Hypothalamus (tissue), 51 donors: Measurements from ENCODE around the gene SPIN1.

Experiments
- DNase-seq, 51 donors: peaks; one replicate each; lab custom pipeline; 2025; lab: John Stamatoyannopoulos, UW

SPIN1 gene

DNA sequence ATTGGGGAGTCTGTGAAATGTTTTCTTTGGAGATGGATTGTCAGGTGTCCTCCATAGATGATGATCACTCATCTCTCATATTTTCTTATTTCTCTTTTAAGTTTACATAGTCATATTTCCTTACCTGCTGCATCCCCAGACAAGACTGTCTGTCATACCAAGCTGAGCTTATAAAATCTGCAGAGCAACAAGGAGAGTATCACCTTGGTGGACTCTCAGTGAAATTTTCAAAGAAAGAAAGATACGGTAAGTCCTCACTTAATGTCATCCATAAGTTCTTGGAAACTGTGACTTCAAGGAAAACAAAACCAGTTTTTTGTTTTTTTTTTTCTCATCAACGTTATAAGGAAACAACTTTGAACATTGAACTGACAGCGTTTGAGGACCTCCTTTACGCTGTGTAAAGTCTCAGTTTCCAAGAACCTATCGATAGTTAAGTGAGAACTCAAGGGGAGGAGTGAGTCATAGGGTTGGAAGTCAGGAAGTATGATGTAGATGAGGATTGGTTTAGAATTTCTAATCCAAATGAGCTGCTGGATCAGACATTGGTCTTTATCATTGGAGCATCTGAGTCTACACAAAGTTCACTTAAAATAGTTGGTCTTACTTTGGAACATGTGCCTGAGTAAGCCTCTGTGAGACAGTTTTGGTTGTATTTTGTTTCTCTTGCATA, 45.5 kb downstream of the SPIN1 start:
- DNase-seq: no peak

DNA sequence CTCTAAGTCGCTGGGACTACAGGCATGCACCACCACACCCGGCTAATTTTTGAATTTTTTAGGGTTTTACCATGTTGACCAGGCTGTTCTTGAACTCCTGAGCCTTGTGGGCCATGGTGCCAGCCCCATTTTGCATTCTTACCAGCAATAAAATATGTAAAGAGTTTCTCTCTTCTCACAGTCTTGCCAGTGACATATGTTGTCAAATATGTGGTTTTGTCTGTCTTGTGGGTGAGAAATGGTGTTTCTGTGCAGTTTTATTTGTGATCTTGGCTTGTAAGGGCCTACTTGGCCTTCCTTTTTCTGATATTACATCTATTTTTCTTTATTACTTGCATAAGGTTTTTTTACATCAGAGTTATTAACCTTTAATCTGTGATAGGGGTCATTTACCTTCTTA, 47.1 kb downstream of the SPIN1 start:
- no peak for DNase-seq

DNA sequence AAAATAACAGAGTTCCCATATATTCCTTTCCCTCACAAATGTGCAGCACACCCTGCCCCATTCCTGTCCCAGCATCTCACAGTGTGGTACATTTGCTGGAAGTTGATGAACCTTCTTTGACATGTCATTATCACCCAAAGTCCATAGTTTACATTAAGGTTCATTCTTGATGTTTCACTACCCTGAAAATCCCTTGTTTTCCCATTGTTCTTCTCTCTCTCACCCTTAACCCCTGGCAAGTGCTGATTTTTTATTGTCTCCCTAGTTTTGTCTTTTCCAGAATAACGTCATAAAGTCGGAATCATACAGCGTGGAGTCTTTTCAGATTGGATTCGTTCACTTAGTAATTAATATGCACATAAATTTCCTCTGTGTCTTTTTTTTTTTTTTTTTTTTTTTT, 48.1 kb downstream of the SPIN1 start:
- DNase-seq: no peak

DNA sequence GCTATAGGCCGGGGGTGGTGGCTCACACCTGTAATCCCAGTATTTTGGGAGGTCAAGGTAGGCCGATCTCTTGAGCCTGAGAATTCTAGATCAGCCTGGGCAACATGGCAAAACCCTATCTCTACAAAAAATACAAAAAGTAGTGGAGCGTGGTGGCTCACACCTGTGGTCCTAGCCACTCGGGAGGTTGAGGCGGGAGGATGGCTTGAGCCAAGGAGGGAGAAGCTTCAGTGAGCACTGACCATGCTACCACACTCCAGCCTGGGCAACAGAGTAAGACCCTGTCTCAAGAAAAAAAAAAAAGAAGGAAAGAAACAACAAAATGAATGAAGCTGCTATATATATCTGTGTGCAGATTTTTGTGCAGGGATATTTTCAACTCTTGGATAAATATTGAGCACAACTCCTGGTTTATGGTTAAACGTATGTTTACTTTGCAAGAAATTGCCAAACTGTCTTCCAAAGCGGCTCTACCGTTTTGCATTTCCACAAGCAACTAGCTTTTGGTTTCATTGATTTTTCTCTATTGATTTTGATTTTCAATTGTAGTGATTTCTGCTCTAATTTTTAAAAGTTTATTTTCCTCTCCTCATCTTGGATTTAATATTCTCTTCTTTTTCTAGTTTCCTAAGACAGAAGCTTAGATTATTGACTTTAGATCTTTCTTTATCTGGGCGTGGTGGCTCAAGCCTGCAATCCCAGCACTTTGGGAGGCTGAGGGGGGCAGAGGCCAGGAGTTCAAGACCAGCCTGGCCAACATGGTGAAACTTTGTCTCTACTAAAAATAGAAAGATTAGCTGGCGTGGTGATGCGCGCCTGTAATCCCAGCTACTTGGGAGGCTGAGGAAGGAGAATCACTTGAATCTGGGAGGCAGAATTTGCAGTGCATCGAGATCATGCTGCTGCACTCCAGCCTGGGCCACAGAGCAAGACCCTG, 49.2 kb downstream of the SPIN1 start:
- no peak for DNase-seq

DNA sequence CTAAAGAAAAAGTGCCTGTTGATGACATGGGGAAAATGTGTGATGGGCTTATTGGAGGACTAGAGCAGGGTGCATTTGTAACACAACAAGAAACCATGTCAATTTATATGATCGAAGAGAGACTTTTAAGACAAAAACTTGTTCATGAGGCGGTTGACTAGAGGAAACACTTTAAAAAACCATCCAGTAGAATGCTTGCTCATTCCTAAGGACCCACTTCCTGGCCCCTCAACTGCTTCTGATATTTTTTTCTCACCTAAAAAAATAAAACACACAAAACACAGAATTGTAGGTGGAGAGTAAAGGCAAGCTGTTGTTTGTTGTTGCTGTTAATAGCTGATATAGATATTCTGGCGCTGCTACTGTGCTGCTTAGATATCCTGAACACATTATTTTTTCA, 50.6 kb downstream of the SPIN1 start:
- DNase-seq: no peak

DNA sequence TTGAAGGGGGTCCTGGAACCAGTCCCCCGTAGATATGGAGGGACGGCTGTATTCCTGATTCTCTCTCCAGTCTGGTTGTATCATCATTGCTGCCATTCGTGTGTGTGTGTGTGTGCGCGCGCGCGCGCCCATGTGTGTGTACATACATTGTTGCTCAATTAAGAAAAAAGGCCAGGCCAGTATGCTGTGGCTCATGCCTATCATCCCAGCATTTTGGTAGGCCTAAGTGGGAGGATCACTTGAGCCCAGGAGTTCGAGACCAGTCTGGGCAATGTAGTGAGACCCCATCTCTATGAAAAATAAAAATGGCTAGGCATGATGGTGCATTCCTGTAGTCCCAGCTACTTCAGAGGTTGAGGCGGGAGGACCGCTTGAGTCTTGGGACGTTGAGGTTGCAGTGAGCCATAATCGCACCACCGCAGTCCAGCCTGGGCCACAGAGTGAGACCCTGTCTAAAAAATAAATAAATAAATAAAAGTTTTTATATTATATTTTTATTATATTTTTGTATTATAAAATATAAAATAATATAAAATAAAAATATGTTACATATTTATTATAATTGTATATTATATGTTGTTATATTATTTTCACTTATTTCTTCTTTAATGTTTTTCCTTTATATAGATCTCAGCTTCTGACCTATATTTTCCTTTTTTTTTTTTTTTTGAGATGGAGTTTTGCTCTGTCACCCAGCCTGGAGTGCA, 53.2 kb downstream of the SPIN1 start:
- DNase-seq: no peak

DNA sequence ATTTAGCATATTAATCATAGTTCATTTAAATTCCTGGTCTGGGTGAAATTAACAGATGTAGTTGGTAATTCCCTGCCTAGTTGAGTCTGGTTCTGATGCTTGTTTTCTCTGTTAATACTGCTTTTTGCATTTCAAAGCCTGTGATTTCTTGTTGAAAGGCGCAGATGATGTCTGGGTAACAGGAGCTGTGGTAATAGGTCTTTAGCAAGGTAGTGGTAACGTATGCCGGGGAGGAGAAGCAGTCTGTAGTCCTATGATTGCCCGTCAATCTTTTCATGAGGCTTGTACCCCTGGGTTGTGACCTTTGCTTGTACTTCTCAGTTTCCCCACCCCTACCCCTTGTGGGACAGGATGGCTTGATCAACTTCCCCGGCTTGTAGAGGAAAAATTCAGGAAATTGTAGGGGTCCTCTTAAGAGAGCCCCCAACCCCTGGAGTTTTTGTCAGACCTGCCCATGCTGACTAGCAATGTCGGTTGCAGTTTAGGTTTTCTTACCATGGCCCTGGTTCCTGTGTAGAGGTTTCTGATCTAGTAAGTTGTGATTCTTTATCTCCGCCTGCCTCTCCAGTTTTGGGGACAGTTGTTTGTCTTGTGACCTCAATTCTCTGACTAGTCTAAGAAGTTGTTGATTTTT, 55.4 kb downstream of the SPIN1 start:
- DNase-seq: no peak

DNA sequence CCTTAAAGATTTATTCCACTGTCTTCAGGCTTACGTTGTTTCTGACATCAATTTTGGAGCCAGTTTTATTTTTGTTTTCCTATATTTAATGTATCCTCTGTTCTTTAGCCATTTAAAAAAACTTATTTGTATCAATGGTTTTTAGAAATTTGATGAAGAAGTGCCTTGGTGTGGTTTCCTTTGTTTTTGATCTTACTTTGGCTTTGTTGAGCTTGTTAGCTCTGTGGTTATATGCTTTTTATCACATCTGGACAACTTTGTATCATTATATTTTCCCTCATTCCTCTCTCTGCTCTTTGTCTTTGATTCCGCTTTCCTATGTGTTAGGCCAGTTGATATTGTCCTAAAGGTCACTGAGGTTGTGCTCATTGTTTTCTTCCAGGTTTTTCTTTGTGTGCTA, 58.5 kb downstream of the SPIN1 start:
- no peak for DNase-seq

DNA sequence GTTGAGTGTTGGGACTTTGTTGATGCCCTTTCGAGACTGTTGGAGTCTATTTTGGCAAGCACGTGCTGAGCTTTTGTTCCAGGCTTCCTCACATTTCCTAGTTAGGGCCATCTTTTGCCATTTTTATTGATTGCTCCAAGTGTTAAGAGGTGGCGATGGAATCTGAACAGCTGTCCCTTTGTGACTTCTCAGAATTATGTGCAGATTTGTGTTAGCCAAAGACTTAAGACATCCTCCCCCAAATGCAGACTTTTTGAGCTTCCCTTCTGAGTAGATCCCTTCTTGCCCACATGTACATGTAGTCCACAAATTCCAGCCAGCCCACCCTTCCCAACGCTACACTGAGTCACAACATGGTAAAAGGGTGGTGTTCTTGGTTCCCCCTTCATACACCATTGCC, 59.2 kb downstream of the SPIN1 start:
- no peak for DNase-seq

DNA sequence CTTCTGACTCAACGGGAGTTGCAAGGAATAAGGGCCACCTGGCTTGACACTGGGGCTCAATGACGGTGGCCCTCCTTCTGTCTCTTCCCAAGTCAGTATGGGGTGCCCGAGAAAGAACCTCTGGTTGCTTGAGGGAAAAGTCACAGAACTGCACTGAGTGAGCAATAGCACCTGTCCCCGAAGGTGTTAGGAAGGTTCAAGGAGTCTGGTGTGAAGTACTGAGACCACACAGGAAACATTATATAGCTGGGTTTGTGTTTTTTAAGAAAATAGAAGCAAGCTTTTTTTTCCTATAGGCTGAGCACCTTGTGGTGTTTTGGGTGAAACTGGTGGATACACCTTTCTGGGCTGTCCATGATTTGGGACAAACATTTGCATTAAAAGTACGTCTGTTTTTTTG, 62.9 kb downstream of the SPIN1 start:
- no peak for DNase-seq

DNA sequence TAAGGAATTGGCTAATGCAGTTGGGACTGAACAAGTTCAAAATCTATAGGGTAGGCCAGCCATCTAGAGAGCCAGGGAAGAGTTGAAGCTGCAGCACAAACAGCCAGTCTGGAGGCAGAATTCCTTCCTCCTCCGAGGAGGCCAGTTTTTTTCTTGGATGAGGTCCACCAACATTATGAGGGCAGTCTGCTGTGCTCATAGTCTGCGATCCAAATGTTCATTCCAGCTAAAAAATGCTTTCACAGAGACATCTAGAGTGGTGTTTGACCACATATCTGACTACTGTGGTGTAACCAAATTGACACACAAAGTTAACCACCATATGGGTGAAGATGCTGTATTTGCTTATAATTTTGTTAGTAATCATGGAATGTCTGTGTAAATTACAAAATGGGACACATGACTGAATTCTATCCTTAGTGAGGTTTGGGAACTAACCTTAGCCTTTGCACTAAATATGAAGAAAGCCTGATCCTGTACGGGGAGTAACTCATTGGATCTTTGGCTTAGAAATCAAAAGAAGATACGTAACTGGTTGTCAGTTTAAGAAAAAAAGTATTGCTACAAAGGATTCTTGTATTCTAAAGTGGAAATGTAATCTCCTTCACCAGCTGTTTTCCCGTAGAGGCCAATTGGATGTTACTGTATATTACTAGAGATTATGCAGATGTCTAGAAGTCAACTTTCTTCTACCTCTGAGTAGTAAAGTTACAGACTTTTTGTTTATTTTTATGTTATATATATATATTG, 70.6 kb downstream of the SPIN1 start:
- DNase-seq: no peak

DNA sequence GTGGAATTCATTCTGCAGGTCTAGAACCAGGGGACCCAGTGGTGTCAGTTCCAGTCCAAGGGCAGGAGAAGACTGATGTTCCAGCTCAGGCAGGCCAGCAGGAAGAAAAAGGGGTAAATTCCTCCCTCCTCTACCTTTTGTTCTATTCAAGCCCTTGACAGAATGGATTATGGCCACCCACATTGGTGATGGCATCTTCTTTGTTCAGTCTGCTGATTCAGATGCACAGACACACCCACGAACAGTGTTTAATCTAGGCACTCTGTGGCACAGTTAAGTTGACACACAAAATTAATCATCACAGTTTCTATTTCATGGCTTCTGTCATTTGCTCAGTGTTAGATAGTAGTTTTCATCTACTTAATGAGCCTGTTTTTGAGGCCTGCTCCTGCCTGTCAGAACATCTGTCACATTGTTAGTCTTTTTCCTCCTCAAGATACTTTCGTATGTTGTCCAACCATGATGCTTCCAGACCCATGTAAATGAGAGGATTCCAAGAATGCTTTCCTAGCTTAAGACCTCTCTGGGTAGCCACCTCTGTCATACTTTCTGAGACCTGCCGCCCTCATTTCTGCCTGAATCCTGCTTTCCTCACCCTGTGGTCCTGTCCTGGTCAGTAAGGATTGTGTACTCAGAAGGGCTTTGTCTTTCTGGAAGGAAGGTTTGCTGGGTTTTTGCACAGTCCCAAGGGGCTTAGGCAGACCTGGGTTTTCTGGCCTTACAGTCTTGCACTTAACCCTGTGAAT, 72.5 kb downstream of the SPIN1 start:
- DNase-seq: peak in 2 of 51 donors; percentile 27

DNA sequence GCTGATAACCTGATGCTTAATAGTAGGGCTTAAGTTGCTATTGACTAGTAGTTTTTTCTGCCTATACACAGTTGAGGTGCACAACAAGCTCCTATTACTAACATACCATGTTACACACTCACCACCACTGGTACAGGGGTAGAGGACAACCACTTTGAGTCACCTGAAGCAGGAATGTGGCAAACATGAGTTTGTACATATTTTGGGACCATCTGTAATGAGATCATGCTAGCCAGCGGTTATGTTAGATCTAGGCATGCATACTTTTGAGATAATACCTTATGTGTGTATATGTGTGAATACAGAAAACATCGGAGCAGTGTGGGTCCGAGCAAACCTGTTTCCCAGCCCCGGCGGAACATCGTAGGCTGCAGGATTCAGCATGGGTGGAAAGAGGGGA, 73.9 kb downstream of the SPIN1 start:
- no peak for DNase-seq

DNA sequence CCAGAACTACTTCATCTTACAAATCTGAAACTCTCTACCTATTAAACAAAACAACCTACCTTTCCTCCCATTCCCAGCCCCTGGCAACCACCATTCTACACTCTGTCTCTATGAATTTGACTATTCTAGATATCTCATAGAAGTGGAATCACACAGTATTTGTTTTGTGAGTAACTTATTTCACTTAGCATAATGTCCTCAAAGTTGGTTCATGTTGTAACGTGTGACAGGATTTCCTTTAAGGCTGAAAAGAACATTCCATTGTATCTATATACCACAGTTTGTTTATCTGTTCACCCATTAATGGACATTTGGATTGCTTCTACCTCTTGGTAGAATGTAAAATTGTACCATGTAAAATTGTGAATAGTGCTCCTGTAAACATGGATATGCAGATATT, 76.6 kb downstream of the SPIN1 start:
- DNase-seq: no peak

DNA sequence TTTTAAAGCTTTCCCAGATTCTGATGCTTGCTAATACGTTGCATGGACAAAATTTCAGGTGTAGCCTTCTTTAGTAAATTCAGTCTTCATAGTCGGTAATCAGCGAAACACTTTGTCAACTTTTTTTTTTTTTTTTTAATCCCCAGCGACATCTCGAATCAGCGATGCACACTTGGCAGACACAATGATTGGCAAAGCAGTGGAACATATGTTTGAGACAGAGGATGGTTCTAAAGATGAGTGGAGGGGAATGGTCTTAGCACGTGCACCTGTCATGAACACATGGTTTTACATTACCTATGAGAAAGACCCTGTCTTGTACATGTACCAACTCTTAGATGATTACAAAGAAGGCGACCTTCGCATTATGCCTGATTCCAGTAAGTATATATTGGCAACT, 80.0 kb downstream of the SPIN1 start:
- DNase-seq: no peak

DNA sequence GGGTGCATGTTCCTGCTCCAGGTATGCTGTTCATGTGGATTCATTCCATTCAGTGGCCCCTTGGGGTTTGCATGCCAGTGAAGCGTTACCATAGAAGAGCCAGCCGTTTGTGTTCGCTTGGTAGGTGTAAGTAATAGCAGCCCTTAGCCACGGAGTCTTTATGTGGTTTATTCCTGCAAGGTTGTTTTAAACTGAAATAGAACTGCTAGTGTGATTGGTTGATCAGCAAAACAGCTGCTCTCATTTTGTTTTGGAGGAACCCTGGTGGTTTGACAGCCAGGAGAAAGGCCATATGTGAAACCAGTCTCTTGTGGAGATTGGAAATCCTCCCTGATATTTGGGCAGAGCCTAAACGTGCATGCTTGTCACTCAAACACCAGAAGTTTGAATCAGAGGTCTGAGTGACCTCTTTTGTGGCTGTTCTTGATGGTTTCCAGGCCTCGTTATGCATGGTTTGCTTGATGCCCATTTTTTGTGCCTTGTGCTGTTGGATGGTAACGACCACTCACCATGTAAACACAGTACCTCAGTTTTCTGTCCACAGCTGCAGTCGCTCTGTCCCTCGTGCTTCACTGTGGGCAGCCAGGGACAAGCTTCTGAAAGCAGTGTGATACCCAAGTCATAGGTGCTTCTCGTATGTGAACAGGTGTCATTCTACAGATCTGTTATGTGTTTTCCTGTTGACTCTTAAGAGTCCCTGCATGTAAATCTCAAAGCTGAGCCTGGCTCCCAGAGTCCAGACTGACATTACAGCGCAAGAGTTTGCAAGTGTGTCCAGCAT, 88.4 kb downstream of the SPIN1 start:
- no peak for DNase-seq

DNA sequence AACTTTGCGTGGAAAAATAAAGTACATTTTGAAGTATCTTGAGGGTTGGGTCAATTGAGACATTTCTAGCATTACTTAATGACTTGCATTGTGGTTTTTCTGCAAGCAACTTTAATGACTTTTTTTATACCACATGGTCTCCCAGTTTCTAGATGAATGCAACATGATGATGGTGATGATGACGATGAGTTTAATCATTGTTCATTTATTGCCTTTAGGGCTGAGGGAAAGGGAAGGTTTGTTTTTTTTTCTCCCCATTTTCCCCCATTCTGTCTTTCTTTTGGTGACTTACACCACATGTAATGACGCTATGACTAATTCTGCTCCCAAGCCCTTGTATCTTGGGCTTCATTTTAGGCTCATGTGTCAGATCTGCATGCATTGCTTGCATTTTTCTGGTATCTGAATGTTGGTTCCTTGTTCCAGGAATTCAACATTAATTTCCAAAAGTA, 89.1 kb downstream of the SPIN1 start:
- no peak for DNase-seq

DNA sequence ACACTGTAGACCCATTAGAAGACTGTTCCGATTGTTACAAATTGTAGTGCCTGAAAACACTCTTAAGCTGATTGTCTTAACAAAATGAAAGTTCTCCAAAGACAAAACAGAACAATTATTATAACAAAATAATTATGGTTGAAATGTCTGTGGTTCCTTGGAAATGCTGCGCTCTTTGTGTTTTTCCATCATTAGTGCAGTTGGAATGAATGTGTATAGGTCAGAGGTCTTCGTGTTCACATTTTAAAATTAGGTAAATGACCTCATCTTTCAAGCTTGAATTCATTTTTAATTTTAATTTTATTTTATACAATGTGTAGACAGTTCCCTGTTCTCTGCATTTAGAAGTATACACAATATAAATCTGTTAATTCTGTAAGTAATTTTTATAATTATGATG, 90.0 kb downstream of the SPIN1 start:
- no peak for DNase-seq

DNA sequence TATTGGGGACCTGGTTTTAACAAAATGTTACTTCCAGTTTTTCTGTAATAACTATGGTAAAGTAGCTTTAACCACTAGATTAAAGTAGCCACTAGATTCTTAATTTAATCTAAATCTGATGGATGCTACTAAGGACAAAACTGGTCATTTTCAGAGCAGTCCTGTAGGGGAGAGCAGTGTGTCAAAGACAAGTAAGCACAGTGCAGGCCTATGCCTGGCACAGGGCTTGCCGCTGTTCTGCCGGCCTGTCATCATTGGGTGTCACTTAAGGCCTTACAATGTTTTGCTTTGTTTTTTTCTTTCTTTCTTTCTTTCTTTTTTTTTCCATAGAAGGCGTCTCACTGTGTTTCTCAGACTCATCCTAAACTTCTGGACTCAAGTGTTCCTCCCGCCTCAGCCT, 93.7 kb downstream of the SPIN1 start:
- DNase-seq: peak in 23 of 51 donors; percentile 5 to 66 (median 34)
